HG03139 (cell line): ENCODE measurements around the gene HBZ.
"Not testable (repeated sequence)": the region's sequence is repeated elsewhere in the genome, so short reads cannot be mapped to it uniquely, and the experiment has no call there.

Experiments used
- ATAC-seq: cut with Tn5 transposase; IDR thresholded peaks from one replicate; pipeline ENCODE4 v1.9.1; 2021; ENCODE audit not compliant: unreplicated experiment

The HBZ gene

DNA sequence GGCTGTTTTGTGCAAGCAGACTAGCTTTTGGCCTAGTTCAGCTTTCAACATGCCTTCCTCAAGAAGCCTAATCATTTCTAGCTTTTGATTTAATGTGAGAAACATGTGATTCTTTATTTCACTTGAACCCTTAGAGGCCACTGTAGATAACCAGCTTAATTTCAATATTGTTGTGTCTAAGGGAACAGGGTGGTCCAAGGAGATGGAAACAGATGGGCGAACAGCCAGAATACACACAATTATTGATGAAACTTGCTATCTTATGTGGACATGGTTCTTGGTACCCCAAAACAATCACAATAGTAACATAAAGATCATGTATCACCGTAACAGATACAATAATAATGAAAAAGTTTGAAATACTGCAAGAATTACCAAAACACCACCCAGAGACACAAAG lies 18.7 kb upstream of the HBZ start:
- ATAC-seq, result no peak

DNA sequence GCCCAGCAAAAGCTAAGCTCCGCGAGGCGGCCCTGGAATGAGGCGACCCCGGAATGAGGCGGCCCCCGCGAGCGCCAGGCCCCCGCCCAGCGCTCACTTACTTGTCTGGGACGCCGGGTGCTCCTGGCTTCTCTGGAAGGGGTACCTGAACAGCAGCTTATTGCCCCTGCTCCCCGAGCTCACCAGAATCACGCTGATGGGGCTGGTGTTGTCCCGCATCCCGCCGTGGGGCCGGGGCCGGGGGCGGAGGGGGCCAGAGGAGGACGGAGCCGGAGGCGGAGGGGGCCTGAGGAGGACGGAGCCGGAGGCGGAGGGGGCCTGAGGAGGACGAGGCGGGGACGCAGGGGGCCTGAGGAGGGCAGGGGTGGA lies 14.4 kb upstream of the HBZ start:
- no peak for ATAC-seq

GRCh38 chr16:140175-140857 lies 12.1 kb upstream of the HBZ start:
- no peak for ATAC-seq

GRCh38 chr16:142405-142967 lies 10.0 kb upstream of the HBZ start:
- ATAC-seq, result no peak

GRCh38 chr16:143047-143446 lies 9.4 kb upstream of the HBZ start:
- no peak for ATAC-seq

DNA sequence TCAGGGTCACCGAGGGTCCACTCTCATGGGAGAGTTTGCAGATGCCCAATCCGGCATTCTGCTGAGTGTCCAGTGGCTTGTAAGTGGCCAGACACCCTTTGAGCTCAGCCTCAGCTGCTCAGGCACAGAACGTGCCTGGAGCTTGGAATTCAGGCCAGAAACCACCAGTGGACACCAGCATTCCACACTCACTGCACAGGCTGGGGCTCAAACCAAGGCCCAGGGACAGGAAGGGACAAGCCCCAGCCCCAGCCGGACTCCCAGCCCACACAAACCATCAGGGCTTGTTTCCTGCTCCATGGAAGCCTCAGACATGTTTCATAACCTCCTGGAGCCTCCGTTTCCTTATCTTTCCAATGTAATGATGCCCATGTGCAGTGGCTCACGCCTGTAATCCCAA lies 9.0 kb upstream of the HBZ start:
- no peak for ATAC-seq

DNA sequence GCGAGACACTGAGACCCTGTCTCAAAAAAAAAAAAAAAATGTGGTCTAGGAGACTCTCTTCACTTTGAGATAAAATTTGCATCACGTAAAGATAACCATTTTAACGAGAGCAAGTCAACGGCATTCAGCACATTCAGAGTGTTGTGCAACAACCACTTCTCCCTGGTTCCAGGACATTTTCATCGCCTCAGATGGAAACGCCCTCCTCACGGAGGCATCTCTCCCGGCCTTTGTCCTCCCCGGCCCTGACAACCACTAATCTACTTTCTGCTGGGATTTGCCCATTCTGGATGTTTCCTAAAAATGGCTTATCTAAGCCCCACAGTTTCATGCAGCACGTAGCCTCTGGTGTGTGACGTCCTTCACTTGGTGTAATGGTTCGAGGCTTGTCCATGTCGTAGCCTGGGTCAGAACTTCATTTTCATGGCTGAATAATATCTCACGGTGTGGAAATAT lies 7.6 kb upstream of the HBZ start:
- ATAC-seq, result no peak

GRCh38 chr16:146646-147045 lies 5.8 kb upstream of the HBZ start:
- ATAC-seq, result no peak

DNA sequence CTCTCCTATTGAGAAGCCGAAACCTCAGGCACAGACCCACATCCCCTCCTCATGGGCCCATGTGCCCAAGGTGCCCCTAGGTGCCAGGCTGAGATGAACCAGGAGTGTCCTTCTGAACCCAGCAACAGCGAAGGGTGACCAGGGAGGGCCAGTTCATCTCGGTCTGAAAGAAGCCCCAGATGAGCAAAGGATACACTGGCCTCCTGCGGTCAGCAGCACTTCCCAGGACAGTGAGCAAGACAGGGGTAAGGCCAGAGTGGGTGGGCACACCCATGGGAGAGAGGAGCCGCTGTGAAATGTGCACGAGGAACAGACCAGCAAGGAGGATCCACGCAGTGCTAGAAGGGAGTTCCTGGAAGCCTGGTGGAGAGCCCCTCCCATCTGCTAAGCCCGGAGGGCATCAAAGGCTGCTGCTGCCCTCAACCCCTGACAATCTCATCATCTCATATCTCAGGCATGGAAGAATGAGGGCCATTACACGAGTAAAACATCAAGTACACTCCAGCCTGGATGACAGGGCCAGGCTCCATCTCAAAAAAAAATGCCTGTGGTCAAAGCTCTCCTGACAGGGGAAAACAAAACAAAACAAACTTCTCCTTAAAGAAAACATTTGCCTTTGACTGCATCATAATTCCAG lies 3.3 kb upstream of the HBZ start:
- ATAC-seq, result no peak

DNA sequence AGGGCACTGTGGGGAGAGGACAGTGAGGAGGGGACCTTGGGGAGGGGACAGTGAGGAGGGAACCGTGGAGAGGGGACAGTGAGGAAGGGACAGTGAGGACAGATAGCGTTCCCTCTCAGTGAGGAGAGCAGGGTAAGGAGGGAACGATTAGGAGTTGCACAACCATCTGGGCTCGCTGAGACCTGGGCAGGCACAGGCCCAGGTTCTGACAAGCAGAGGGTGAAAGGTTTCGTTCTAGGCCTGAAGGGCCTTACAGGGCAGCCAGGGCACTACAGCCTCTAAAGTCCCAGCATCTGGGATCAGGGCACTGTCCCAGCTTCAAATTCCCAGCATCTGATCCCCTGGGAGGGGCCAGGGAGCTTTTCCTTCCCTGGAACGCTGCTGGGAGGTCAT lies 681 bp downstream of the HBZ start:
- not testable (repeated sequence) for ATAC-seq

DNA sequence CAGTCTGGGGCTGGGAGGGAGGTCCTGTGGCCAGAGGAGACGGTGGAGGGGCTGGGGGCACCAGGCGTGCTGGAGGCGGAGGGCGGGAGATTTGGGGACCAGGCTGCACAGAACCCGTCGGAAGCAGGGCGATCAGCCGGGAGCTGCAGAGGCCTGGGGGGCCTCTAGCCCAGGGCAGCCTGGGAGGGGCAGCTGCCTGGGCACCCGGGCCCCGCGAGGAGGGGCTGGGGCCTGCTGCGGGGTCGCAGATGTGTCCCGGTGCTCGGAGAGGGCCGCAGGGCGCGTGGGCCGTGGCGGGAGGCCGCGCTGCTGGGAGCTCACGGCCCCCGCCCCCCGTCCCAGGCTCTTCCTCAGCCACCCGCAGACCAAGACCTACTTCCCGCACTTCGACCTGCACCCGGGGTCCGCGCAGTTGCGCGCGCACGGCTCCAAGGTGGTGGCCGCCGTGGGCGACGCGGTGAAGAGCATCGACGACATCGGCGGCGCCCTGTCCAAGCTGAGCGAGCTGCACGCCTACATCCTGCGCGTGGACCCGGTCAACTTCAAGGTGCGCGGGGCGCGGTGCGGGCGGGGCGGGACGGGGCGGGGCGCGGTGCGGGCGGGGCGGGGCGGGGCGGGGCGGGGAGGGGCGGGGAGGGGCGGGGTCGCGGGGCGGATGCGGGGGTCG lies 1.2 kb downstream of the HBZ start:
- ATAC-seq, result not testable (repeated sequence)

DNA sequence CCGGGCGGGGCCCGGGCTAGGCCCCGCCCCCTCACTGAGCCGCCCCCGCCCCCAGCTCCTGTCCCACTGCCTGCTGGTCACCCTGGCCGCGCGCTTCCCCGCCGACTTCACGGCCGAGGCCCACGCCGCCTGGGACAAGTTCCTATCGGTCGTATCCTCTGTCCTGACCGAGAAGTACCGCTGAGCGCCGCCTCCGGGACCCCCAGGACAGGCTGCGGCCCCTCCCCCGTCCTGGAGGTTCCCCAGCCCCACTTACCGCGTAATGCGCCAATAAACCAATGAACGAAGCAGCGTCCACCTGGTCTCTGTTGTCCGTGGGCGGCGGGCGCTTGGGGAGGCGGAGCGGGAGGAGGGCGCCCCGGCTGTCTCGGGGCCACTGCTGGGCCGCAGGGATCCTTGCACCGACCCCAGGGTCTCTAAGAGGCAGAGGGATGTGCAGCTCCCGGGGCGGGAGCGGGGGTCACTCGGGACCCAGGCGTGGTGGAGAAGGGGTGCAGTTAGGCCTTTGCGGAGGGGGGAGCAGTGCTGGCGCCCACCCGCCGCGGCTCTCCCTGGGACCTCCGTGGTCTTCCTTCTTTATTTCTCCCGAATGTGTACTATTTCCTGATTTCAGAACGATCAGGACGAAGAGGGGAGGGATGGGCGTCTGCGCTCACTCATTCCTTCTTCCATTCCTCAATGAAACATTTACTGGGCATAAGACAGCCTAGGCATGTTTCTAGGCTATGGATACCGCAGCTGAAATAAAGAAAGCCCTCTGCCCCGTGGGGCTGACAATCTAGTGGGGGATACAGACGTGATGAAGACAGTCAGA lies 2.0 kb downstream of the HBZ start:
- no peak for ATAC-seq

- no peak for ATAC-seq
Observed at GRCh38 chr16:155031-155398, 2.6 kb downstream of the HBZ start.

DNA sequence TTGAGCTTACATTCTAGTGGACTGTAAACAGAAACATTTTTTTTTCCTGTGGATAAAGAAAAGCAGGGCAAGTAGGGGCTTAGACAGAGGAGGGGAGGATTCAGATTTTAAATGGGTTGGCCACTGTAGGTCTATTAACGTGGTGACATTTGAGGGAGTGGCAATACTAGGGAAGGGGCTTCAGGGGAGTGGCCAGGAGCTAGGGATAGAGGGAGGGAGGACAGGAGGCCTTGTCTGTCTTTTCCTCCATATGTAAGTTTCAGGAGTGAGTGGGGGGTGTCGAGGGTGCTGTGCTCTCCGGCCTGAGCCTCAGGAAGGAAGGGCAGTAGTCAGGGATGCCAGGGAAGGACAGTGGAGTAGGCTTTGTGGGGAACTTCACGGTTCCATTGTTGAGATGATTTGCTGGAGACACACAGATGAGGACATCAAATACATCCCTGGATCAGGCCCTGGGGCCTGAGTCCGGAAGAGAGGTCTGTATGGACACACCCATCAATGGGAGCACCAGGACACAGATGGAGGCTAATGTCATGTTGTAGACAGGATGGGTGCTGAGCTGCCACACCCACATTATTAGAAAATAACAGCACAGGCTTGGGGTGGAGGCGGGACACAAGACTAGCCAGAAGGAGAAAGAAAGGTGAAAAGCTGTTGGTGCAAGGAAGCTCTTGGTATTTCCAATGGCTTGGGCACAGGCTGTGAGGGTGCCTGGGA lies 6.8 kb downstream of the HBZ start:
- no peak for ATAC-seq

- ATAC-seq, result not testable (repeated sequence)
Observed at GRCh38 chr16:160242-160641, 7.8 kb downstream of the HBZ start.

- no peak for ATAC-seq
Observed at GRCh38 chr16:160691-161190, 8.3 kb downstream of the HBZ start.

DNA sequence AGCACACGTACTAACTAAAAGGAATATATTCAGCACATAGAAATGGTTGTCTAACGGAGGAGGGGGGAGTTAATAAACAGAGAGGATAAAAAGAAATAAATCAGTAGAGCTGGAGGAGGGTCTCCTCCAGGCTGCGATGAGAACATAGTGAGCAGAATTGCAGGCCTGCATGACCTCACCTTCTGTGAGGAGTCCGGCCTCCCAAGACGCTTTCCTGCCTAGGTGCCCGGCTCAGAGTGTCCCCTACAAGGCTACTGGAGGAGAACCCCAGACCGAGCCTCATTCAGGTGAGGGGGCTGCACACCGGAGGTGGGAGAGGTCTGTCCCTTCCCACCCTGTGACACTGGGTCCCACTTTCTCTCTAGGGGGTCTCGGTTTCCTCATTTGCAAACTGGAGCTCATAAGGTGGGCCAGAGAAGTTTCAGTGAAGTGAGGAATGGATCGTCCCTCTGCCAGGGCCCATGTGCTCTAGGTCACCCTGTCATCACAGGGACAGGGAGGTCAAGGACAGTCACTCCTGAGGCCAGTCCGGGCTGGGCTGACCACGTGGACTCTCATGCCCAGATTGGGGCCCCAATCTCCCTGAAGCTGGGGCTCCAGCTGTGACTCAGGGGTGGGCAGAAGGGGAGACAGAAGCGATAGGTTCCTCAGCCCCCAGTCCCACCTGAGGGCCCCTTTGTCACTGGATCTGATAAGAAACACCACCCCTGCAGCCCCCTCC lies 10.0 kb downstream of the HBZ start:
- no peak for ATAC-seq

- ATAC-seq, result not testable (repeated sequence)
Observed at GRCh38 chr16:163139-163538, 10.7 kb downstream of the HBZ start.

- not testable (repeated sequence) for ATAC-seq
Observed at GRCh38 chr16:163696-164095, 11.3 kb downstream of the HBZ start.
